Type B pancreatic cell (in vitro differentiated cells): Measurements from ENCODE around the gene ZBTB8OS. TPM values are rescaled to one million over a fixed set of nuclear protein-coding genes. Genes with fewer than 3 reads are reported as not detected.

Source experiments
- DNase-seq: peaks from one replicate; pipeline ENCODE4 v3.0.0; 2021; ENCODE audit warnings: mixed read lengths; ENCODE audit not compliant: unreplicated experiment; ENCODE audit errors: extremely low spot score
- H3K27ac Mint-ChIP-seq: 2 replicates; pipeline ENCODE4 v1.8.0; 2021; ENCODE audit warnings: mild to moderate bottlenecking, mixed read lengths
- H3K27me3 Mint-ChIP-seq: 2 replicates; pipeline ENCODE4 v1.8.0; 2021; ENCODE audit warnings: mixed read lengths
- H3K36me3 Mint-ChIP-seq: 2 replicates; pipeline ENCODE4 v1.8.0; 2021; ENCODE audit warnings: mixed read lengths
- H3K4me1 Mint-ChIP-seq: one replicate; pipeline ENCODE4 v1.8.0; 2021; ENCODE audit warnings: mixed read lengths; ENCODE audit not compliant: unreplicated experiment
- H3K4me3 Mint-ChIP-seq: 2 replicates; pipeline ENCODE4 v1.8.0; 2021; ENCODE audit warnings: mild to moderate bottlenecking, mixed read lengths
- H3K9me3 Mint-ChIP-seq: 2 replicates; pipeline ENCODE4 v1.8.0; 2021; ENCODE audit warnings: mixed read lengths
- total RNA-seq: library from RNA; stranded (reverse); gene quantifications from 2 replicates; pipeline ENCODE4 v1.2.1, GENCODE V29; 2021; ENCODE audit warnings: low replicate concordance
- TF ChIP-seq, protein P1 (sequence below): fragments of 200-600 bp; sonication (generic); conservative IDR thresholded peaks from 2 replicates; pipeline ENCODE4 v1.5.0; 2021; ENCODE audit warnings: antibody characterized with exemption, mild to moderate bottlenecking

The ZBTB8OS gene
- total RNA-seq, 1 donor from 2014 or later = 41.7 TPM

DNA sequence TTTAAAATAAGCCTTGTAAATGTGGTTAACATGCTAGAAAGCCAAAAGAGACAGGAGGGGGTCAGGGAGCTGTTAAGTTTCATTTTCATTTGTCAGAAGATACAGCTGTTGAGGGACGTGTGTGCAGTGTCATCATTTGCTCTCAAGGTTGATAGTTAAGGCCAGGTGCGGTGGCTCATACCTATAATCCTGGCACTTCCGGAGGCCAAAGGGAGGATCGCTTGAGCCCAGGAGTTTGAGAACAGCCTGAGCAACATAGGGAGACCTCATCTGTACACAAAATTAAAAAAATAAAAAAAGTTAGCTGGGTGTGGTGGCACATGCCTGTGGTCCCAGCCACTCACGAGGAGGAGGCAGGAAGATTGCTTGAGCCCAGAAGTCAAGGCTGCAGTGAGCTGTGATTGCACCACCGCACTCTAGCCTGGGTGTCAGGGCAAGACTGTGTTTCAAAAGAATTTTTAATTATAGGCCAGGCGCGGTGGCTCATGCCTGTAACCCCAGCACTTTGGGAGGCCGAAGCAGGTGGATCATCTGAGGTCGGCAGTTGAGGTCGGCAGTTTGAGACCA is 22.7 kb downstream of the ZBTB8OS start:
- no peak overlapping the region for H3K27ac Mint-ChIP-seq
- no peak overlapping the region for H3K4me3 Mint-ChIP-seq
- no peaks in the 10 kb centered on the region for H3K9me3 Mint-ChIP-seq
- TF ChIP-seq, protein P1, sequence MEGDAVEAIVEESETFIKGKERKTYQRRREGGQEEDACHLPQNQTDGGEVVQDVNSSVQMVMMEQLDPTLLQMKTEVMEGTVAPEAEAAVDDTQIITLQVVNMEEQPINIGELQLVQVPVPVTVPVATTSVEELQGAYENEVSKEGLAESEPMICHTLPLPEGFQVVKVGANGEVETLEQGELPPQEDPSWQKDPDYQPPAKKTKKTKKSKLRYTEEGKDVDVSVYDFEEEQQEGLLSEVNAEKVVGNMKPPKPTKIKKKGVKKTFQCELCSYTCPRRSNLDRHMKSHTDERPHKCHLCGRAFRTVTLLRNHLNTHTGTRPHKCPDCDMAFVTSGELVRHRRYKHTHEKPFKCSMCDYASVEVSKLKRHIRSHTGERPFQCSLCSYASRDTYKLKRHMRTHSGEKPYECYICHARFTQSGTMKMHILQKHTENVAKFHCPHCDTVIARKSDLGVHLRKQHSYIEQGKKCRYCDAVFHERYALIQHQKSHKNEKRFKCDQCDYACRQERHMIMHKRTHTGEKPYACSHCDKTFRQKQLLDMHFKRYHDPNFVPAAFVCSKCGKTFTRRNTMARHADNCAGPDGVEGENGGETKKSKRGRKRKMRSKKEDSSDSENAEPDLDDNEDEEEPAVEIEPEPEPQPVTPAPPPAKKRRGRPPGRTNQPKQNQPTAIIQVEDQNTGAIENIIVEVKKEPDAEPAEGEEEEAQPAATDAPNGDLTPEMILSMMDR = no peak
- DNase-seq = no peak
- H3K36me3 Mint-ChIP-seq = peaks cover 18% of the 10 kb centered on the region
- H3K4me1 Mint-ChIP-seq = no peaks in the 10 kb centered on the region
- no peaks in the 10 kb centered on the region for H3K27me3 Mint-ChIP-seq

DNA sequence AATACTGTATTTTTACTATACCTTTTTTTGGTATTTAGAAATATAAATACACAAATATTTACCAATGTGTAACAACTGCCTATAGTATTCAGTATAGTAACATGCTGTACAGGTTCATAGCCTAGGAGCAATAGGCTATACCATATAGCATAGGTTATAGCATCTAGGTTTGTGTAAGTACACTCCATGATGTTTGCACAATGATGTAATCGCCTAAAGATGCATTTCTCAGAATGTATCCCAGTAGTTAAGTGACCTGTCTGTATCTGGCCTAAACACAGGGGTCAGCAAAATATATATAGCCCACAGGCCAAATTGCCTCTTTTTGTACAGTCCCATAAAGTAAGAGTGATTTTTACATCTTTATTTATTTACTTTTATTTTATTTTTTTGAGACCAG is 24.2 kb downstream of the ZBTB8OS start:
- Mint-ChIP-seq H3K36me3 (peaks cover 16% of the 10 kb centered on the region), H3K9me3 (no peaks in the 10 kb centered on the region), H3K27ac (no peak overlapping the region), H3K4me1 (no peaks in the 10 kb centered on the region), H3K27me3 (no peaks in the 10 kb centered on the region), H3K4me3 (no peak overlapping the region)
- no peak for DNase-seq
- TF ChIP-seq, protein P1 = no peak

DNA sequence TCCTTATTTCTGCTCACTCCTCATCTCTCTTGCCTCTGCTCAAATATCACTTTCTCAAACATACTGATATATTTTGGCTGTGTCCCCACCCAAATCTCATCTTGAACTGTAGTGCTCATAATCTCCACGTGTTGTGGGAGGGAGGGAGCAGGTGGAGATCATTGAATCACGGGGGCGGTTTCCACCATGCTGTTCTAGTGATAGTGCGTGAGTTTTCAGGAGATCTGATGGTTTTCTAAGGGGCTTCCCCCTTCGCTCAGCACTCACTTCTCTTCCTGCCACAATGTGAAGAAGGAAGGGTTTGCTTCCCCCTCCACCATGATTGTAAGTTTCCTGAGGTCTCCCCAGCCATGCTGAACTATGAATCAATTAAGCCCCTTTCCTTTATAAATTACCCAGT is 26.6 kb downstream of the ZBTB8OS start:
- H3K27me3 Mint-ChIP-seq = no peaks in the 10 kb centered on the region
- no peaks in the 10 kb centered on the region for H3K9me3 Mint-ChIP-seq
- peaks cover 23% of the 10 kb centered on the region for H3K36me3 Mint-ChIP-seq
- TF ChIP-seq, protein P1 = no peak
- H3K27ac Mint-ChIP-seq = no peak overlapping the region
- no peak for DNase-seq
- H3K4me1 Mint-ChIP-seq = no peaks in the 10 kb centered on the region
- no peak overlapping the region for H3K4me3 Mint-ChIP-seq

DNA sequence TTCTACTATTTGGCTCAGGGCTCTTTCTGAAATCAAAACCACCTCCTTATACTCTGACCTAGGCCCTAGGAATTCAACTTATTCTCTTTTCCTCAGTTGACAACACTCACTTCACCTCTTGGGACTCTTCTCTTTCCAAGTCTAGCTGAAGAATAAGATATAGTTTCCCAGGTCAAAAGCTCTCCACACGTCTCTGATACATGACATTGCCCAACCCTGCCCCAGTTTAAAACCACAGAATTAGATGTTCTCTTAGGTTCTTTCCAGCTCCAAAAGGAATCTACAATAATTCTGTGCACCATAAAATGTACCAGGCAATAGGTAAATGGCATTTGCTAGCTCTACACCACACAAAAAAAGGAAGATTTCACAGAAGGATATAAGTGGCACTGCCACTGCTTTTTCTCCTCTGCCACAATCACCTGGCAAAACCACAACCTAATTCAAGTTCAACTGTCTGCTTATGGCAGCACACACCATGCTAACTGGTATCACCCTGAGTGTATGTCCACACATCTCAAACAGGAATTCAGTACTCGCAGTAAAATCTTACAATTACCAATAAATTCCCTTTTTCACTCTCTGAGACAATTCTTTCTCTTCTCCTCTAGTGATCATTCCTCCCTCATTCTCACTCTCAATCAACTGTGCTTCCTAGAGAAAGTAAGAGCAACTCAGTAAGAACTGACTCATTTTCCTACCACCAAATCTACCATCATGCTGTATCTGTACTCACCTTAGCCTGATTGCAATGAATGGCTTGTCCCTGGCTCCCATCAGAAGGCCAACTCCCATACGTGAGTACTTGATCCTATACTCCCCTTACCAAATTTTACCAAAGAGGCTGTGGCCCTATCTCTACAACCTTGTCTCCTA is 27.3 kb downstream of the ZBTB8OS start:
- Mint-ChIP-seq H3K36me3 (peaks cover 23% of the 10 kb centered on the region), H3K27ac (no peak overlapping the region), H3K27me3 (no peaks in the 10 kb centered on the region), H3K4me1 (no peaks in the 10 kb centered on the region), H3K9me3 (no peaks in the 10 kb centered on the region), H3K4me3 (no peak overlapping the region)
- DNase-seq = no peak
- TF ChIP-seq, protein P1 = no peak

DNA sequence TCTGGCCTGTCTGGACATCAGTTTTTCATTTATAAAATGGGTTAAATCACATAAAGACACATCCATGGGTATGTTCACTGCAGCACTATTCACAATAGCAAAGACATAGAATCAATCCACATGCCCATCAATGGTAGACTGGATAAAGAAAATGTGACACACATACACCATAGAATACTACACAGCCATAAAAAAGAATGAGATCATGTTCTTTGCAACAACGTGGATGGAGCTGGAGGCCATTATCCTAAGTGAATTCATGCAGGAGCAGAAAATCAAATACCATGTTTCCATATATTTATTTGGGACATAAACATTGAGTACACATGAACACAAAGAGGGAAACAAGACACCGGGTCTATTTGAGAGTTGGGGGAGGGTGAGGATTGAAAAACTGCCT is 28.1 kb downstream of the ZBTB8OS start:
- no peak overlapping the region for H3K4me3 Mint-ChIP-seq
- H3K36me3 Mint-ChIP-seq = peaks cover 26% of the 10 kb centered on the region
- TF ChIP-seq, protein P1 = no peak
- no peak for DNase-seq
- no peaks in the 10 kb centered on the region for H3K9me3 Mint-ChIP-seq
- no peaks in the 10 kb centered on the region for H3K27me3 Mint-ChIP-seq
- H3K27ac Mint-ChIP-seq = no peak overlapping the region
- no peaks in the 10 kb centered on the region for H3K4me1 Mint-ChIP-seq
